ENCODE data around the gene PPIL4. TPM values are rescaled to one million over a fixed set of nuclear protein-coding genes. Genes with fewer than 3 reads are reported as not detected.

The PPIL4 gene
- 10 to 100 TPM; 18.7 to 19.7 TPM for total RNA-seq

- H3K4me3 Mint-ChIP-seq, result peak within 1 kb of the TSS; percentile 99
- peaks cover 0 to 4% of the 10 kb centered on the region in 2 donors for H3K27me3 Mint-ChIP-seq
- no peaks in the 10 kb centered on the region for H3K36me3 Mint-ChIP-seq
- DNase-seq (ENCODE audit: low spot score) (peak; percentile 97), ATAC-seq (peak; percentile 98 to 99)
- H3K4me1 Mint-ChIP-seq (ENCODE audit: low read depth in 2 of 2), result peaks cover 28 to 30% of the 10 kb centered on the region in 2 donors
- peak within 1 kb of the TSS; percentile 94 to 96 for H3K27ac Mint-ChIP-seq
- no peaks in the 10 kb centered on the region for H3K9me3 Mint-ChIP-seq
Observed at GRCh38 chr6:149545754-149546471, at the start of gene PPIL4. Gene PPIL4 (minus strand): TSS chr6:149546043. CDS start chr6:149546005, 38 bp downstream.

- Mint-ChIP-seq H3K27me3 (no peaks in the 10 kb centered on the region), H3K4me3 (no peak overlapping the region)
Observed at GRCh38 chr6:149593408-149593807, 47.6 kb upstream of the PPIL4 start.

GRCh38 chr6:149592983-149593382 lies 47.1 kb upstream of the PPIL4 start:
- ATAC-seq (no peak), DNase-seq (ENCODE audit: low spot score) (no peak)
- H3K27ac Mint-ChIP-seq, result no peak overlapping the region
- no peaks in the 10 kb centered on the region for H3K9me3 Mint-ChIP-seq
- H3K27me3 Mint-ChIP-seq, result no peaks in the 10 kb centered on the region
- no peaks in the 10 kb centered on the region for H3K4me1 Mint-ChIP-seq (ENCODE audit: low read depth in 2 of 2)
- H3K4me3 Mint-ChIP-seq, result no peak overlapping the region
- H3K36me3 Mint-ChIP-seq, result peaks cover 6% of the 10 kb centered on the region

More at GRCh38 chr6:149593408-149593807, 47.6 kb upstream of the PPIL4 start:
- ATAC-seq, result no peak
- no peak overlapping the region for H3K27ac Mint-ChIP-seq
- H3K9me3 Mint-ChIP-seq, result no peaks in the 10 kb centered on the region
- no peak for DNase-seq (ENCODE audit: low spot score)
- no peaks in the 10 kb centered on the region for H3K4me1 Mint-ChIP-seq (ENCODE audit: low read depth in 2 of 2)
- H3K36me3 Mint-ChIP-seq, result peaks cover 6% of the 10 kb centered on the region

GRCh38 chr6:149586149-149586548 lies 40.3 kb upstream of the PPIL4 start:
- ATAC-seq (no peak), DNase-seq (ENCODE audit: low spot score) (no peak)
- Mint-ChIP-seq H3K4me1 (ENCODE audit: low read depth in 2 of 2) (no peaks in the 10 kb centered on the region), H3K27ac (no peak overlapping the region), H3K27me3 (no peaks in the 10 kb centered on the region), H3K9me3 (no peaks in the 10 kb centered on the region), H3K36me3 (peaks cover 6% of the 10 kb centered on the region), H3K4me3 (no peak overlapping the region)

- no peak overlapping the region for H3K27ac Mint-ChIP-seq
- H3K4me1 Mint-ChIP-seq (ENCODE audit: low read depth in 2 of 2), result no peaks in the 10 kb centered on the region
- peaks cover 6% of the 10 kb centered on the region for H3K36me3 Mint-ChIP-seq
- ATAC-seq (no peak), DNase-seq (ENCODE audit: low spot score) (no peak)
- H3K4me3 Mint-ChIP-seq, result no peak overlapping the region
- H3K9me3 Mint-ChIP-seq, result no peaks in the 10 kb centered on the region
- H3K27me3 Mint-ChIP-seq, result no peaks in the 10 kb centered on the region
Observed at GRCh38 chr6:149581349-149581748, 35.5 kb upstream of the PPIL4 start.

- ATAC-seq, result no peak
- H3K4me3 Mint-ChIP-seq, result no peak overlapping the region
- H3K27ac Mint-ChIP-seq, result no peak overlapping the region
- H3K27me3 Mint-ChIP-seq, result no peaks in the 10 kb centered on the region
- no peaks in the 10 kb centered on the region for H3K4me1 Mint-ChIP-seq (ENCODE audit: low read depth in 2 of 2)
- DNase-seq (ENCODE audit: low spot score), result no peak
- peaks cover 6% of the 10 kb centered on the region for H3K36me3 Mint-ChIP-seq
- no peaks in the 10 kb centered on the region for H3K9me3 Mint-ChIP-seq
Observed at GRCh38 chr6:149580880-149581279, 35.0 kb upstream of the PPIL4 start.

- H3K9me3 Mint-ChIP-seq, result no peaks in the 10 kb centered on the region
- no peaks in the 10 kb centered on the region for H3K36me3 Mint-ChIP-seq
- ATAC-seq (no peak), DNase-seq (ENCODE audit: low spot score) (no peak)
- peaks cover 3 to 7% of the 10 kb centered on the region in 2 donors for H3K4me1 Mint-ChIP-seq (ENCODE audit: low read depth in 2 of 2)
- no peak overlapping the region for H3K27ac Mint-ChIP-seq
- H3K27me3 Mint-ChIP-seq, result peaks cover 0 to 2% of the 10 kb centered on the region in 2 donors
- peak overlapping the region; percentile 89 for H3K4me3 Mint-ChIP-seq
Observed at GRCh38 chr6:149567945-149568585, 22.2 kb upstream of the PPIL4 start.

- ATAC-seq (no peak), DNase-seq (ENCODE audit: low spot score) (no peak)
- Mint-ChIP-seq H3K4me3 (peak overlapping the region; percentile 89), H3K9me3 (no peaks in the 10 kb centered on the region), H3K27ac (peak overlapping the region; percentile 64 to 70), H3K36me3 (no peaks in the 10 kb centered on the region), H3K27me3 (peaks cover 0 to 2% of the 10 kb centered on the region in 2 donors), H3K4me1 (ENCODE audit: low read depth in 2 of 2) (peaks cover 3 to 7% of the 10 kb centered on the region in 2 donors)
Observed at GRCh38 chr6:149567194-149567586, 21.3 kb upstream of the PPIL4 start.

GRCh38 chr6:149566410-149567193 lies 20.8 kb upstream of the PPIL4 start:
- peaks cover 0 to 2% of the 10 kb centered on the region in 2 donors for H3K27me3 Mint-ChIP-seq
- peak overlapping the region; percentile 64 to 70 for H3K27ac Mint-ChIP-seq
- peaks cover 3 to 7% of the 10 kb centered on the region in 2 donors for H3K4me1 Mint-ChIP-seq (ENCODE audit: low read depth in 2 of 2)
- DNase-seq (ENCODE audit: low spot score) (no peak), ATAC-seq (peak; percentile 48 to 58)
- no peaks in the 10 kb centered on the region for H3K9me3 Mint-ChIP-seq
- peak overlapping the region; percentile 89 for H3K4me3 Mint-ChIP-seq
- no peaks in the 10 kb centered on the region for H3K36me3 Mint-ChIP-seq

- DNase-seq (ENCODE audit: low spot score), result peak; percentile 95
- Mint-ChIP-seq H3K4me1 (ENCODE audit: low read depth in 2 of 2) (peaks cover 3 to 7% of the 10 kb centered on the region in 2 donors), H3K27me3 (peaks cover under 1 to 2% of the 10 kb centered on the region in 2 donors), H3K27ac (peak within 1 kb of the TSS; percentile 70 to 72), H3K4me3 (peak within 1 kb of the TSS; percentile 89), H3K9me3 (no peaks in the 10 kb centered on the region), H3K36me3 (no peaks in the 10 kb centered on the region)
- peak; percentile 95 to 97 for ATAC-seq
Observed at GRCh38 chr6:149565527-149566409, 19.9 kb upstream of the PPIL4 start, which contains the start of gene GINM1. Gene GINM1 (plus strand): TSS chr6:149566375. CDS start chr6:149566415, 40 bp downstream.

- Mint-ChIP-seq H3K27me3 (peaks cover 12 to 18% of the 10 kb centered on the region in 2 donors), H3K9me3 (no peaks in the 10 kb centered on the region), H3K27ac (no peak overlapping the region), H3K4me1 (ENCODE audit: low read depth in 2 of 2) (peaks cover 3 to 7% of the 10 kb centered on the region in 2 donors), H3K4me3 (no peak overlapping the region), H3K36me3 (no peaks in the 10 kb centered on the region)
- DNase-seq (ENCODE audit: low spot score), result no peak
- ATAC-seq, result no peak
Observed at GRCh38 chr6:149563928-149564325, 18.1 kb upstream of the PPIL4 start.

- Mint-ChIP-seq H3K4me1 (ENCODE audit: low read depth in 2 of 2) (peaks cover 3 to 7% of the 10 kb centered on the region in 2 donors), H3K27me3 (peaks cover 12 to 23% of the 10 kb centered on the region in 2 donors), H3K27ac (no peak overlapping the region), H3K9me3 (no peaks in the 10 kb centered on the region), H3K4me3 (no peak overlapping the region), H3K36me3 (no peaks in the 10 kb centered on the region)
- ATAC-seq (no peak), DNase-seq (ENCODE audit: low spot score) (no peak)
Observed at GRCh38 chr6:149563203-149563927, 17.5 kb upstream of the PPIL4 start.

Data from natural killer cell treated with Interleukin-12 subunit alpha and Interleukin-12 subunit beta and Interleukin-15 and Interleukin-18, amount 100 ng/mL, for 72 hours (primary cell).